GM19025 (cell line): Measurements from ENCODE around the gene REP15.
"Not testable (repeated sequence)": the region's sequence is repeated elsewhere in the genome, so short reads cannot be mapped to it uniquely, and the experiment has no call there.

Experiments
- ATAC-seq: cut with Tn5 transposase; IDR thresholded peaks from one replicate; pipeline ENCODE4 v1.9.1; 2021; ENCODE audit warnings: mild to moderate bottlenecking, low read depth, moderate library complexity; ENCODE audit not compliant: unreplicated experiment

REP15 gene, protein sequence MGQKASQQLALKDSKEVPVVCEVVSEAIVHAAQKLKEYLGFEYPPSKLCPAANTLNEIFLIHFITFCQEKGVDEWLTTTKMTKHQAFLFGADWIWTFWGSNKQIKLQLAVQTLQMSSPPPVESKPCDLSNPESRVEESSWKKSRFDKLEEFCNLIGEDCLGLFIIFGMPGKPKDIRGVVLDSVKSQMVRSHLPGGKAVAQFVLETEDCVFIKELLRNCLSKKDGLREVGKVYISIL

DNA sequence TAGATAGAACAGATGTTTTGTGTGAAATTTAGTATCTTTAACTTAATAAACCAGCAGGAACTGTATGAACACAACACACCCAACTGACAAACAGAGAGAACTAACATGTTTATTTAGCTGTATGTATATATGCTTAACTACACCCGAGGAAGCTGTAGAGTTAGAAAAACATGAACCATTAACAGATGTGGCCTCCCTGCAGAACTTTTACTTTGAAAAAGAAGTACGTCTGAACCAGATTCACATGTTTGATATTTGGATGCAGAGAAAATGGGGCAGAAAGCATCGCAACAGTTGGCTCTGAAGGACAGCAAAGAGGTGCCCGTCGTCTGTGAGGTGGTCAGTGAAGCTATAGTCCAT lies at the start of gene REP15:
Gene REP15, plus strand, starts transcription at position 155 of the 360 bp plus-strand sequence. Its CDS starts 116 bp downstream, at position 271.
- ATAC-seq: no peak

DNA sequence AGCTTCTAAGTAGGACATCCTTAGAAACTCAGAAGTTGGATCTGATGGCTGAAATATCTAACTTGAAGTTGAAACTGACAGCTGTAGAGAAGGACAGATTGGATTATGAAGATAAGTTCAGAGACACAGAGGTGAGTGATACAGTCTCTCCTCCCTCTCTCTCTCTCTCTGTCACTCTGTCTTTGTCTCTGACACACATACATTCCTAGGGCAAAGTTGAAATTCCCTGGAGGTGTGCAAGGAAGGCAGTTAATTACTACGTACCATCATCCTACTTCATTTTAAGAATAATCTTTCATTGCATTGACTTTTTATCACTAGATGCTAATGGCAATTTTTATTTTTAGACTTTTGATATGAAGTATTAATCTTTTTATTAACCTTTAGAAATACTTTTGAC lies 46.2 kb upstream of the REP15 start:
- ATAC-seq: no peak

DNA sequence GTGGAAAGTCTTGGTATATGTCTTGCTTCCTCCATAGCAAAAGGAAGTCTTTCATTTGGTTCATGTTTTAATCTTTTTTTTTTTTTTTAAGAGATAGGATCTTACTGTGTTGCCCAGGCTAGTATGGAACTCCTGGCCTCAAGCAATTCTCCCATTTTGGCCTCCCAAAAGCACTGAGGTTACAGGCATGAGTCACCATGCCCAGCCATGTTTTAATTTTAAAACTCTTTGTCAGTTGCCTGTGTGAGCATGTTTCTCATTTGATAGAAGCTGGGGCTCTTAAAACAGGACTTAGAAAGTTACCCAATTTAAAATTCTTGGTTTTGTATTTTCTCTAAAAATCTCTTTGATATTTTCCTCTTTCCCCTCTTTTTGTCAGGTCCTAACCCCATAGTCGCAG lies 45.0 kb upstream of the REP15 start:
- ATAC-seq: no peak

DNA sequence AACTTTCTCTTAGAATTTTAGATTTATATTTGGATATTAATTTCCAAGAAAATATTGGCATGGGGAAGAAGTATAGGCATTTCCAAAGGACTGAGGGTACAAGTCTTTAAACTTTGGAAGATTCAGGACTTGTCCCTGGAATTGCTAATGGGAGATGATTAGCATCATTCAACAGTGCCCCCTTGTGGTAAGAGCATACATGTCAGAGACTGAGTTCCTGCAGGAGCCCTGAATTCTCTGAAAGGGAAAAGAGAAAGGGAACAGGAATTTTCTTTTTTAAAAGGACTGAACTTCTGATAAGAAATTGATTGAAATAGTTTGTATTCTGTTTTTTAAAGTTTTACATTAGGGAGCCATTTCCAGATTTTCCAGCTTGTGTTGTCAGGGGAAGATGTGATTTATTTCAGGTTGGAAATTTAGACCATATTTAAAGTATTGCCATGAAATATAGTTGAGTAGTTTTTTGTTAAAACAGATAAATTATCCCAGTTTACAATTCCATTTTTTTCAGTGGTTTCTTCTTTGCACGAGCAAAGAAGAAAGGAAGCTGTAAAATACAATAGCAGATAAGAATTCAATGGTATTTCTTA lies 44.0 kb upstream of the REP15 start:
- ATAC-seq: no peak

DNA sequence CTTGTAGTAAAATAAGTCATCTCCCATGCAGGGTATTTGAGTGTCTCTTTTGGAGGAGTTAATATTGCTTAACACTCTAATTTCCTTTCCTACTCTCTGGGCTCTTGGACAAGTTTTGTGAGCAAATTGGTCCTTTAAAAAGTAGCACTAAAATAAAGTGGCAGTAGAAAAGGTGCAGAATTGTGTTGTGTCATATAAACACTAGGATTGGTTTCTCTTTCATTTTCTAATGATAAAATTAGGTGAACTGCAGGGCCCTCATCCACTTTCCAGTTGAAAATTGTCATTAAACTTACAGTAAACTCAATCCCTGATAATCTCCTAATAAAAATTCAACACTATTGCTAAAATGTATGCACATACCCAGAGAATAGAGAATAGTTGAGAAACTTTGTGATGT lies 42.6 kb upstream of the REP15 start:
- no peak for ATAC-seq

DNA sequence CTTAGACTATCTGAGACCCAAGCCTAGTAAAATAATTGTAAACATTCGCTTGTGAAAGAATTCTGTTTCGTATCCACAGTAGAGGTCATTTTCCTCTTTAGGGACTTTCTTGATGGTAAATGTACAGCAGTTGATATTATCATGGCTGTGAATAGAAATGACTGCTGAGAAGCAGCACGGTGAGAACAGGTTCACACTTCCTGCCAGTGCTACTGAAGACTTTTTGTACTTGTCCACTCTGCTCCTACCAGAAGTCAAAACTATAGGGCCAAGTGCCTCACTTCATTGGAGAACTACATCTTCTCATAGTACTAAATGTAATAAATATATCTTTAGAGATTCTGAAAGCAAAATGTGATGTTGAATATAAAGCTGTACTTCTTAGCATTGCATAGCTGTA lies 40.8 kb upstream of the REP15 start:
- ATAC-seq: not testable (repeated sequence)

DNA sequence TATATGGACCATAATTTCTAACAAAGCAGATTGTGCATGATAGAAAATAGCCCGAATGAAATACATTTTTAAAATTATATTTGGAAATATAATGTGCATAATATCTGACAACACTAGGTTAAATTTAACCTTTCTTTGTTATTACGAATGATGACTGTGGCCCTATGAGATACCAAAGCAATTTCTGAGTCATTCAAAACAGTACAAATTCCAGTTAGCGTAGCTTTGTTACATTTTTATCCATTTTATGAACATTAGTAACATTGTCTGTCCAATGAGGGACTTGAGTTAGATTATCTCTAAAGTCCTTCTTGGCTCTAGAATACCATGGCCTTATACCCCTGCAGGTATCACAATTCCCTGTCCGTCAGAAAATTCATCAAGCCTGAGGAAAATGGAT lies 39.0 kb upstream of the REP15 start:
- no peak for ATAC-seq

DNA sequence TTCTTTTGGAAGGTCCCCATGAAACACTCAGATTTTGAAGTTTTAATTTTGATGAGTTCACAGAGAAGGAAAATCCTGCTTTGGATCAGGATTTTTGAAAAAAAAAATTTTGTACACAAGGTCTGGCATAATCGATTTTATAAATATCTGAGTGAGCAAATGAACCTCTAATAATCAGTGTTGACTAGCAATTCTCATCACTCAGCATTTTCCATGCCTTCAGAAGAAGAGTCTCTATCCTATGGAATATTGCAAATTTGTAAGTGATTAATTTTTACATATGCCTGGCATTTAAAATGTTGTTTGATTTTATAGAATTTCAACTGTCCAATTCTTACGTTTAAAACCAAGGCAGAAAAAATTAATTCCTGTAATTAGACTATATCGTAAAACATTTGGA lies 30.5 kb upstream of the REP15 start:
- no peak for ATAC-seq

DNA sequence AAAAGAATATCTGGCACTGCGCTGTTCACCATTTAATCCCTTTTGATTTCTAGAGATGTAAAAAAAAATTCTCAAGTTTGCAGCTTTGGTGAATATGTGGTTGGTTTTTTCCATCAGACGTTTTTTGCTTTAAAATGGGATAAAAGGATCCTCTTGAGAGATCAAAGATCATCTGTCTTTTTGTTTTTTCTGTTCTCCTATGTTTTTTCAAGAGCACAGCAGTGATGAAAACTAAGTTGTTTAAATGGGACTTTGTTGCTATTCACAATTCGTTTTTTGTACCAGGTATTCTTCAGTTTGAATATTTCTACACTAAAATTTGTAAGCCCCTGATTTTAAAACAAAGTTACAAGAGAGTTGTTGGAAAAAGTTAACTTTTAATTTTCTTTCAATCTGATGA lies 29.7 kb upstream of the REP15 start:
- ATAC-seq: no peak

DNA sequence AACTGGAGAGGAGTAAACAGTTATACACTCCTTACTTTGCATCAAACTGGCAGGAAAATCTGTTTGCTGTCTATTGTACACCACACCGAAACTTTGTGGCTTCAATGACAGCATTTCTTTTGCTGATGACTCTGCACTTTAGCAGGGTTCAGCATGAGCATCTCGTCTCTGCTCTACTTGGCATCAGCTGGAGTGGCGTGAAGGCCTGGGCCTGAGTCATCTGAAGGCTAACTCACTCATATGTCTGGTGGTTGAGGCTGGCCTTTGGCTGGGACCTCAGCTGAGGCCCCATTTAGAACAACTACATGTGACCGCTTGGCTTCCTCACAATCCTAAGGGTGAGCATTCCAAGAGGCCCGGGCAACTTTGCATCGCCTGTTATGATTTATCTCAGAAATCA lies 28.7 kb upstream of the REP15 start:
- ATAC-seq: no peak

DNA sequence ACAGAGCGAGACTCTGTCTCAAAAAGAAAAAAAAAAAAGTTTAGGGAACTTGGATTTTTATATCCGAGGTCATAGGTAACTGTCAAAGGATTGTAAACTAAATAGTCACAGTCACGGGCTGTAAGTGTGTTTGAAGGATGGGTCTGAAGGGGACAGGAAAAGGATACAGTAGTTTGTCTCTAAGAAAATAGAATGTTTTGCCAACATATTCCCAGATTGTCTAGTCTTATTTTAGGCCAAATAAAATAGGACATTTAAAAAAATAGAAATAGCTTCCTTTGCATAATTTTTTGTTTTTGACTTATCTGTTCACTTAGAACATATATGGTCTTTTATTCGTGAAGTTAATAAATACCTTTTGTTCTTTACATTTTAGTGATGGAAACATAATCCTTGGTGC lies 24.2 kb upstream of the REP15 start:
- ATAC-seq: no peak

DNA sequence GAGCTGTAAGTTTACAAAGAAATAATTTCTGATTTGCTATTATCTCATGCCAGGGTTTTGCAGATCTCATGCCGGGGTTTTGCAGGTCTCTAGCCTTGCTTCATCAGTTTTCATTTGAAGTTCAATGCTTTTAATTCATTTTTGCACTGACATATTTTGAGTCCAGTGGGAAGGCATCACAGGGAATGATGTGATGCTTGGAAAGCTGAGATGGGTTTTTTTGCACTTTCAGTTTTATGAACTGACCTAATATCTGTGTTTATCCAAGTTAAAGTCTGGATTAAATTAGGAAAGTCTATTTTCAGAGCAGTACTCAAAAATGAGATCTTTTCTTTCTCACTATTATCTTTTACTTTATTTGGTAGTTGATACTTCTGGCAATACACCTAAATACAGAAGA lies 23.6 kb upstream of the REP15 start:
- no peak for ATAC-seq

DNA sequence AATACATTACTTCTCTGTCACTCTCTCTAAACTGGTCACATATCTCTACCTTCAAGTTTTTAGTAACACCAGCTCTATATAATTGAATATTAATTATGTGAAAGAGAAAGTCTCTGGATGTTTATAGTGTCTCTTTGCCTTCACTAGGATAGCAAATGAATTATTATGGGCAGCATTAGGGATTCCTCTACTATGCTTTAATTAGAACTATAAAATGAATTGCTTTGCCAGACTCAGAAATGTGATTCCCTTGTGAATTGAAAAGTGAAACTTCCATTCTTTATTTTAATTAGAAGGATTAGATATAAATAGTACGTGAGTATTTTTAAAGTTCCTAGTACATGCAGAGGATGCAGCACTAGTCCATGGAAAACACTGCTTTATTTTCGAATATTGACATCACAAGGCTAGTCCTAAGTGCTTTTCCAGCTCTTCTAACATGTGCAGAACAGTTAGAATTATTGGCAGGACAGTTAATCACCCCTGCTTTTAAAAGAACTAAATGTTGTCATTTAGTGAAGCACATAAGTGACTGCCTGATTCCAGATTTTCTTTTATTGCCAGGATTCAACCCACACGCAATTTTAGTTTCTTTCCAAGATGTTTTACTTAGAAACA lies 23.0 kb upstream of the REP15 start:
- no peak for ATAC-seq

DNA sequence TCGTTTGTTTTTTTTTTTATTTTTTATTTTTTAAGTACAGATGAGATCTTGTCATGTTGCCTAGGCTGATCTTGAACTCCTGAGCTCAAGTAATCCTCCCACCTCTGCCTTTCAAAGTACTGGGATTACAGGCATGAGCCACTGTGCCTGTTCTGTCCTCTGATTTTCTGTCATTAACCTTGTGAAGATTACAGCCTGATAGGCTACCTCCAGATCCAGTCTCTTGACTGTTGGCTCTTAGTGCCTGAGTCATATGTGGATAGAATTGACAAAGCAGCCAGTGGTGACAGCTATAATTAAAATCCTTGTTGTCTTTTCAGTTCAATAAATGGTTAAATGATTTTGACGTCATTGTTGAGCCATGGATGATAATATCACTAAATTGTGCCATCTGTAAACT lies 21.3 kb upstream of the REP15 start:
- ATAC-seq: no peak

DNA sequence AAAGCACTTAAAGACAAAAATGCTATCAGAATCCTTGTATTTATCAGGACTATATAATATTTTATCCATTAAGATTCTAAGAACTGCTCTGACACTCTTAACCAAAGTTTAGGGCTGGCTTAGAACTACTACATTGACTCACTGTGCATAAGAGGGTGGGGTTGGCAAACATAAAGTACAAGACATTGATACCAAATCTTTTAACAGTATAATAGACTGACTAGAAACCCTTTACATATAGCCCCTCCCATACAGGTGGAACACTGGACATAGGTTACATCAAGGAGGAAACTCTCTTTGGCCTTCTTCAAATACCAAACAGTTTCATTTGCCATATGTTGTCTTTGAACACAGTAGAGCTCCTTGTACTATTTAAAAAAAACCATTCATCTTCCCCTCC lies 15.6 kb upstream of the REP15 start:
- no peak for ATAC-seq

DNA sequence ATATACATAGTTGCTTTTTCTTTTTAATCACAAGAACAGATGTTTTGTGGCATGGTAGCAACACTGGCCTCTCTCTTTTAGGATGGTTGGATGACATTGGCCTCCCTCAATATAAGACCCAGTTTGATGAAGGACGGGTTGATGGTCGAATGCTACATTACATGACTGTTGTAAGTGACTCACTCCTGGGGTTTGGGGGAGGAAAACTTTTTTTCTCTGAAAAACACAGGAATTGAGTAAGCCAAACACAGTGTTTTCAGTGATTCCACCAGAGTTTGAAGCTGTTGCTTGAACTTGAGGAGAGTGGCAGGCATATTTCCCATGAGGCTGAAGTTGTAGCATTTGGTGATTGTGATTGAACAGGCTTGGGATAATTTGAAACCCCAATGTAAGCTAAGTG lies 13.7 kb upstream of the REP15 start:
- ATAC-seq: no peak

DNA sequence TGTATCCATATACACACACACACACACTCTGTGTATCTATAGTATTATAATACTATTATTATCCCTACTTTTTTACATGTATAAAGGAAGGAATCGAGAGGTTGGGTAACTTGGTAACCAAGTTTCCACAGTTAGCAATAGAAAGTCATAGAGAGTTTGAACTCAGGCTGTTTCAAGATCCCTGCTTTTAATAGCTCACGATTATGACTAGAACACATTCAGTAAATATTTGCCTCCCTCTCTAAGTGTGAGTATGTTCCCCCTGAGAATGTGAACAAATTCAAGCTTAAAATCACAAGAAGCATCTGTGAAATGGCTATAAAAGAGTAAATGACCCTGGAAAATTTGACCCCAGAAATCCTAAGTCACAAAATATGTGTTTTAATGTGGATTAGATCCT lies 11.0 kb upstream of the REP15 start:
- ATAC-seq: no peak

DNA sequence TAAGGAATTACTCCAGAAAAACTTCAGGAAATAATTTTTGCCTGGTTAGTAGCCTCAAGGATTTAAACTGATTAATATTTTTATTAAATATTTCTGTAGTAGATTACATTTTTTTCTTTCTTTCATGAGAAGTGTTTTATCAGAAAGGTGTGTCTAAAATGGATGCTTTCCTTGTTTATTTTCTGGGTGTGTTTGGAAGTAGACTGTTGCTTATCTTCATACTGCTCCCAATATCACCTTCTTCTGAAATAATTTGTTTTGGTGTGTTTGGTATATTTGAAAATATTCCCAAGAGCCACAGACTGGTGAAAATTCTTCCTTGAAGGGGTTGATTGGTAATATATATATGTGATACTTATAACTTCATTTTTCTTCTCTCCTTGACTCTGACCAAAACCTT lies 10.1 kb upstream of the REP15 start:
- ATAC-seq: no peak

DNA sequence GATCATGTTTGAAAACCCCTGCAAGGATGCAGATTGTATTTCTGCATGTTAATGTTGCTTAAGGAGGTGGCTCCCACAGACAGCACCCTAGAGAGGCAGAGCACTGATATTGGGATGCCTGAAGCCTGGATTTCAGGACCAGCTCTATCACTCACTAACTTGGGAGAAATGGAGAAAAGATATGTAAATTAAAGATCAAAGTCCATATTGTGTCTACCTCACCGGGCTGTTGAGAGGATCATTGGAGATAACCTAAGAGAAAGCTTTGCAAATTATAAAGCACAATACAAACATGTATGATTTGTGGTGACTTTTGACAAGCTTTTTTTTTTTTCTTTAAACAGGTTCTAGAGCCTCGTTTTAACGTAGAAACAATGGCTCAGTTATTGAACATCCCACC lies 7.6 kb upstream of the REP15 start:
- ATAC-seq: no peak

DNA sequence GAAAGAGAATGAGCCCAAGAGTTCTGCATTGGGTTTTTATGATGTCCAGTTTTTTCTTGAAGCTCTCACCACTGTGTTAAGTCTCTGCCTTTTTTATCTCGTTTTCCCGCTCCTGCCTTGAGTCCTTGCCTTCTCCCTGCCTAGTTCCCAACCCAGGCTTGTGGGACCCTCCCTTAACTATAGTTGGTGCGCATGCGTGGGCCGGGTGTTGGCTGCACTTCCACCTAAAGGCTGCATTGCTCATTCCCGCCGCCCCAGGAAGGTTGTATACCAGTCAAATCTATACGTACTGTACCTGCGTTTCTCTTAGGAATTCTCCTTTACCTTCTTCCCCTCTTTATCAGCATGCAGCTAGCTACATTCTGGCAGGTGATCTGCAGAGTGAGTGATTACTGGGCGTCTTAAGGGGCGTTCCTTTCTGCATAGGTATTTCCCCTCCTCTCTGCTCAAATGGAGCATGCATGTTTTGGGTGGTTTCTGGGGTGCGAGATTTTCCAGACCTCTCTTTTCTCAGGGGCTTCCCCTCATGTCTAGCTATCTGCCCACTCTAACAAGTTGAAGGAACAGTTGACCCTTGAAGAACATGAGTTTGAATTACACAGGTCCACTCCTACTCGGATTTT lies 6.6 kb upstream of the REP15 start:
- ATAC-seq: no peak

DNA sequence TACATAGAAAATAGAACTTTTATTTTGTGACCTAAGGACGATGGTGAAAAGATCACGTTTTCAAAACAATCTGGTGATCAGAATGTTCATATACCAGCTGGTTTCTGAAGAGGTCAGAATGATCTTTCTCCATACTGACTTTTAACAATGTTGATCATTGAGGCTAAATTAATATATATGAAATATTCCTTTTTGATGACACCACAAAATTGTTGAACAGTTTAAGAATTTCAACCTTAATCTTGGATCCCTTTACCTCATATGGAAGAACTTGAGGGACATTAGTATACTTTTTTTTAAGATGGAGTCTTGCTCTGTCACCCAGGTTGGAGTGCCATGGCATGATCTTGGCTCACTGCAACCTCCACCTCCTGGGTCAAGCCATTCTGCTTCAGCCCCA lies 2.8 kb upstream of the REP15 start:
- ATAC-seq: no peak
